Keratinocyte (primary cell): ENCODE results near the gene CTTNBP2. TPM values are rescaled to one million over a fixed set of nuclear protein-coding genes. Genes with fewer than 3 reads are reported as not detected.

Source experiments
- DNase-seq: peaks from one replicate; pipeline ENCODE4 v3.0.0-alpha.2; 2011; ENCODE audit warnings: low read depth, missing footprints, low spot score
- FAIRE-seq: peaks from 2 replicates; lab custom pipeline; 2011; peaks lifted over from hg19 to GRCh38; lab: Jason Lieb, UNC
- H2AFZ ChIP-seq: 2 replicates; pipeline ENCODE4 v1.6.0; 2012; ENCODE audit warnings: low read length, control low read depth, inconsistent platforms; ENCODE audit not compliant: control insufficient read depth
- H3K27ac ChIP-seq: 2 replicates; pipeline ENCODE4 v1.5.1; 2011; ENCODE audit warnings: low read length; ENCODE audit not compliant: control insufficient read depth, insufficient read depth
- H3K27me3 ChIP-seq: 3 replicates; pipeline ENCODE4 v1.6.0; 2011; ENCODE audit warnings: low read length; ENCODE audit not compliant: control insufficient read depth, insufficient read depth; ENCODE audit errors: extremely low read depth
- H3K36me3 ChIP-seq, 2 experiments: 2 replicates in 1 of 2; 3 replicates in 1 of 2; pipeline ENCODE4 v1.5.1; 2011; ENCODE audit warnings: low read length in 2 of 2, mild to moderate bottlenecking in 1 of 2; ENCODE audit not compliant: control insufficient read depth in 2 of 2, insufficient read depth in 2 of 2; ENCODE audit errors: extremely low read depth in 1 of 2
- H3K4me1 ChIP-seq: 3 replicates; pipeline ENCODE4 v1.5.1; 2011; ENCODE audit warnings: low read length; ENCODE audit not compliant: control insufficient read depth, insufficient read depth; ENCODE audit errors: extremely low read depth
- H3K4me2 ChIP-seq: 3 replicates; pipeline ENCODE4 v1.6.0; 2011; ENCODE audit warnings: low read depth, low read length; ENCODE audit not compliant: control insufficient read depth, insufficient read depth; ENCODE audit errors: extremely low read depth
- H3K4me3 ChIP-seq, 3 experiments: fragments of 200-600 bp in 1 of 3; sonication (generic) in 1 of 3; 2 replicates in 2 of 3; 3 replicates in 1 of 3; pipeline ENCODE4 v1.5.1; 2011 to 2016; ENCODE audit warnings: low read length in 3 of 3, mild to moderate bottlenecking in 3 of 3, control low read depth in 2 of 3, inconsistent platforms in 1 of 3, low read depth in 1 of 3, mixed read lengths in 1 of 3, mixed run types in 1 of 3, moderate library complexity in 1 of 3; ENCODE audit not compliant: control insufficient read depth in 2 of 3, insufficient read depth in 2 of 3; ENCODE audit errors: extremely low read depth in 1 of 3
- H3K79me2 ChIP-seq: 2 replicates; pipeline ENCODE4 v1.6.0; 2012; ENCODE audit warnings: low read length; ENCODE audit not compliant: control insufficient read depth, insufficient read depth
- H3K9ac ChIP-seq: 3 replicates; pipeline ENCODE4 v1.6.0; 2011; ENCODE audit warnings: low read length; ENCODE audit not compliant: control insufficient read depth, insufficient read depth; ENCODE audit errors: extremely low read depth
- H3K9me1 ChIP-seq: 3 replicates; pipeline ENCODE4 v1.6.0; 2011; ENCODE audit warnings: low read length; ENCODE audit not compliant: control insufficient read depth, insufficient read depth; ENCODE audit errors: extremely low read depth
- H3K9me3 ChIP-seq: 2 replicates; pipeline ENCODE4 v1.5.1; 2012; ENCODE audit warnings: low read depth, low read length; ENCODE audit not compliant: control insufficient read depth
- H4K20me1 ChIP-seq: 3 replicates; pipeline ENCODE4 v1.6.0; 2011; ENCODE audit warnings: low read length; ENCODE audit not compliant: control insufficient read depth, insufficient read depth; ENCODE audit errors: extremely low read depth
- EZH2 ChIP-seq: IDR thresholded peaks from one replicate; pipeline ENCODE4 v1.6.1; 2012; ENCODE audit warnings: inconsistent platforms, mild to moderate bottlenecking, low read length, moderate library complexity
- dilution Hi-C: fragments of 300-500 bp; cut with MboI; formaldehyde crosslinking; loops from one replicate; pipeline ENCODE4 v1.7.0; 2020; ENCODE audit warnings: low sequenced_read_pairs; ENCODE audit not compliant: extremely low pct_ligation_motif_present
- polyA minus RNA-seq, 3 experiments: library from RNA; depleted of rRNA, polyadenylated mRNA; stranded (reverse); fragments of >200 nt; gene quantifications; 1 replicate in 1 of 3; 2 replicates in 1 of 3; 3 replicates in 1 of 3; pipeline ENCODE4 v1.2.3, GENCODE V29; 2011
- polyA plus RNA-seq, 5 experiments: library from polyadenylated mRNA; depleted of rRNA in 3 of 5; stranded (reverse) in 3 of 5; stranded (forward) in 1 of 5; unstranded in 1 of 5; fragments of >200 nt; gene quantifications; 1 replicate in 1 of 5; 2 replicates in 3 of 5; 3 replicates in 1 of 5; pipeline versions ENCODE4 v1.2.1 to v1.2.3, GENCODE V29; 2011 to 2012; ENCODE audit warnings: missing spikeins in 2 of 5, low read depth in 1 of 5, low replicate concordance in 1 of 5
- TF ChIP-seq, protein P1 (sequence below), 3 experiments: IDR thresholded peaks in 1 of 3; conservative IDR thresholded peaks in 1 of 3; optimal IDR thresholded peaks in 1 of 3; 2 replicates in 2 of 3; 3 replicates in 1 of 3; pipeline versions ENCODE3 to v1.5.1; 2011; ENCODE audit warnings: low read length in 3 of 3, mild to moderate bottlenecking in 3 of 3, moderate library complexity in 2 of 3, control low read depth in 1 of 3, inconsistent platforms in 1 of 3; ENCODE audit not compliant: insufficient read depth in 2 of 3; ENCODE audit errors: extremely low read depth in 1 of 3

Gene CTTNBP2, protein sequence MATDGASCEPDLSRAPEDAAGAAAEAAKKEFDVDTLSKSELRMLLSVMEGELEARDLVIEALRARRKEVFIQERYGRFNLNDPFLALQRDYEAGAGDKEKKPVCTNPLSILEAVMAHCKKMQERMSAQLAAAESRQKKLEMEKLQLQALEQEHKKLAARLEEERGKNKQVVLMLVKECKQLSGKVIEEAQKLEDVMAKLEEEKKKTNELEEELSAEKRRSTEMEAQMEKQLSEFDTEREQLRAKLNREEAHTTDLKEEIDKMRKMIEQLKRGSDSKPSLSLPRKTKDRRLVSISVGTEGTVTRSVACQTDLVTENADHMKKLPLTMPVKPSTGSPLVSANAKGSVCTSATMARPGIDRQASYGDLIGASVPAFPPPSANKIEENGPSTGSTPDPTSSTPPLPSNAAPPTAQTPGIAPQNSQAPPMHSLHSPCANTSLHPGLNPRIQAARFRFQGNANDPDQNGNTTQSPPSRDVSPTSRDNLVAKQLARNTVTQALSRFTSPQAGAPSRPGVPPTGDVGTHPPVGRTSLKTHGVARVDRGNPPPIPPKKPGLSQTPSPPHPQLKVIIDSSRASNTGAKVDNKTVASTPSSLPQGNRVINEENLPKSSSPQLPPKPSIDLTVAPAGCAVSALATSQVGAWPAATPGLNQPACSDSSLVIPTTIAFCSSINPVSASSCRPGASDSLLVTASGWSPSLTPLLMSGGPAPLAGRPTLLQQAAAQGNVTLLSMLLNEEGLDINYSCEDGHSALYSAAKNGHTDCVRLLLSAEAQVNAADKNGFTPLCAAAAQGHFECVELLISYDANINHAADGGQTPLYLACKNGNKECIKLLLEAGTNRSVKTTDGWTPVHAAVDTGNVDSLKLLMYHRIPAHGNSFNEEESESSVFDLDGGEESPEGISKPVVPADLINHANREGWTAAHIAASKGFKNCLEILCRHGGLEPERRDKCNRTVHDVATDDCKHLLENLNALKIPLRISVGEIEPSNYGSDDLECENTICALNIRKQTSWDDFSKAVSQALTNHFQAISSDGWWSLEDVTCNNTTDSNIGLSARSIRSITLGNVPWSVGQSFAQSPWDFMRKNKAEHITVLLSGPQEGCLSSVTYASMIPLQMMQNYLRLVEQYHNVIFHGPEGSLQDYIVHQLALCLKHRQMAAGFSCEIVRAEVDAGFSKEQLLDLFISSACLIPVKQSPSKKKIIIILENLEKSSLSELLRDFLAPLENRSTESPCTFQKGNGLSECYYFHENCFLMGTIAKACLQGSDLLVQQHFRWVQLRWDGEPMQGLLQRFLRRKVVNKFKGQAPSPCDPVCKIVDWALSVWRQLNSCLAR (N-terminal part only)
- polyA plus RNA-seq: 0.55 to 1.3 TPM (median 0.63 TPM) in 3 replicates
- 0.11 TPM for polyA plus RNA-seq (2011; ENCODE audit: low read depth)
- 0.36 and 0.40 TPM in 2 replicates for polyA plus RNA-seq (2011; cell fraction: cytosol; rRNA removed)
- 1.7 and 2.0 TPM in 2 replicates for polyA plus RNA-seq (2011; cell fraction: nucleus; rRNA removed)
- polyA plus RNA-seq (2012; ENCODE audit: low replicate concordance): 0.37 and 0.42 TPM in 2 replicates
- 0.52 to 2.4 TPM (median 1.6 TPM) in 3 replicates for polyA minus RNA-seq
- not detected for polyA minus RNA-seq (2011; cell fraction: cytosol; rRNA and poly(A)+ RNA removed)
- polyA minus RNA-seq (2011; cell fraction: nucleus; rRNA and poly(A)+ RNA removed): 2.2 and 3.3 TPM in 2 replicates

DNA sequence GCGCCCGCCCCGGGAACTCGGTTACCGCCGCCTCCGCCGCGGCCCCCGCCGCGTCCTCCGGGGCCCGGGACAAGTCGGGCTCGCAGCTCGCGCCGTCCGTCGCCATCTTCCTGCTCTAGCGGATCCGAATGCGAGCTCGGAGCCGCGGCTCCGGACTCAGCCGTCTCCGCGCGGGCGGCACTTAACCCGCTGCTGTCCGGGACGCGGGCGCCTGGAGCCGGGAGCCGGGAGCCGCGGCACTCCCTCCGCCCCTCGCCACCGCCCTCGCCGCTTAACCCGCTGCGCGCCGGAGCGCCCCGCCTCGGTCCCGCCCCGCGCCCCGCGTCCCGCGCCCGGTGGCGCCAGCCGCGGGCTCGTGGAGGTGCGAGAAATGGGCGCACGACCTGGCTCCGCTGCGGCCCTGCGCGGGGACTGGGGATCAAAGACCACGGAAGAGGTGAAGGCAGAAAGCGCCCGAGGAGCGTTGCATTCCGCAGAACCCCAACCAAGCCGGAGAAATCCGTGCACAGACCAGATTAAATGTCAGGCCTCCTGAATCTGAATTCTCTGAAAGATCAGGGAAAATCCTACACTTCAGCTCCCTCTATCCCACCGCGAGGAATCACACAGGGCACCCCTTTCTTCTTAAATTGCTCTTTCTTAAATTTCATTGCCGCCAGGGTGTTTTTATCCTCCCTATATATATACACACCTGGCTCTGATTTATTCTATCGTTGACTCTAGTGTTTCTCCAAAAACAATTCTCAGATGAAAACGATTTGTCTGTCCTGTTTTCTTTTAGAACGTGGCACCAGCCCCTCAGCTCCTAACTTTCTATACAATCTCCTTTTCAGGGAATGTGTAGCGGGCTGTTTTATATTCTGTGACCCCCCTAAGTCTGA is at the start of gene CTTNBP2:
TSS of gene CTTNBP2 (minus strand) at position 132 of the 881 bp plus-strand sequence. CDS start at position 106, 26 bp downstream.
- FAIRE-seq: no peak

More for the DNA sequence above, at the start of gene CTTNBP2:
- no peak within 1 kb of the TSS for H3K27ac ChIP-seq
- peak within 1 kb of the TSS; percentile 58 for H3K4me2 ChIP-seq
- peaks cover 17% of the 10 kb centered on the region for H3K27me3 ChIP-seq
- dilution Hi-C loops: no loop called here
- H3K4me3 ChIP-seq: peak within 1 kb of the TSS; percentile 33 to 66 (median 61)
- no peaks in the 10 kb centered on the region for H3K9me3 ChIP-seq
- H3K79me2 ChIP-seq: no peaks in the 10 kb centered on the region
- no peaks in the 10 kb centered on the region for H3K9me1 ChIP-seq
- no peak for DNase-seq
- H3K4me1 ChIP-seq: peaks cover 7% of the 10 kb centered on the region
- H4K20me1 ChIP-seq: no peaks in the 10 kb centered on the region
- no peaks in the 10 kb centered on the region for H3K36me3 ChIP-seq
- H3K9ac ChIP-seq: peak within 1 kb of the TSS; percentile 38
- H2AFZ ChIP-seq: peak within 1 kb of the TSS; percentile 78
- TF ChIP-seq, protein P1, sequence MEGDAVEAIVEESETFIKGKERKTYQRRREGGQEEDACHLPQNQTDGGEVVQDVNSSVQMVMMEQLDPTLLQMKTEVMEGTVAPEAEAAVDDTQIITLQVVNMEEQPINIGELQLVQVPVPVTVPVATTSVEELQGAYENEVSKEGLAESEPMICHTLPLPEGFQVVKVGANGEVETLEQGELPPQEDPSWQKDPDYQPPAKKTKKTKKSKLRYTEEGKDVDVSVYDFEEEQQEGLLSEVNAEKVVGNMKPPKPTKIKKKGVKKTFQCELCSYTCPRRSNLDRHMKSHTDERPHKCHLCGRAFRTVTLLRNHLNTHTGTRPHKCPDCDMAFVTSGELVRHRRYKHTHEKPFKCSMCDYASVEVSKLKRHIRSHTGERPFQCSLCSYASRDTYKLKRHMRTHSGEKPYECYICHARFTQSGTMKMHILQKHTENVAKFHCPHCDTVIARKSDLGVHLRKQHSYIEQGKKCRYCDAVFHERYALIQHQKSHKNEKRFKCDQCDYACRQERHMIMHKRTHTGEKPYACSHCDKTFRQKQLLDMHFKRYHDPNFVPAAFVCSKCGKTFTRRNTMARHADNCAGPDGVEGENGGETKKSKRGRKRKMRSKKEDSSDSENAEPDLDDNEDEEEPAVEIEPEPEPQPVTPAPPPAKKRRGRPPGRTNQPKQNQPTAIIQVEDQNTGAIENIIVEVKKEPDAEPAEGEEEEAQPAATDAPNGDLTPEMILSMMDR (optimal IDR thresholded peaks at IDR 0.05 in 1 of 3, IDR thresholded peaks at IDR 0.05 in 1 of 3, conservative IDR thresholded peaks at IDR 0.05 in 1 of 3; ENCODE audit: extremely low read depth in 1 of 3, insufficient read depth in 2 of 3, low read length in 3 of 3): no peak
- TF ChIP-seq EZH2: no peak
